A549 treated with AZD9567 at 1 μM for 4 hours (cell line): Measurements from ENCODE around the gene HNRNPA0. TPM values are rescaled to one million over a fixed set of nuclear protein-coding genes. Genes with fewer than 3 reads are reported as not detected.

ENCODE experiments used
- total RNA-seq: library from RNA; stranded (reverse); fragments of 200-300 nt; extraction: Qiagen RNA extraction; gene quantifications from 5 replicates; pipeline ENCODE4 v1.2.3, GENCODE V29; 2022; ENCODE audit not compliant: insufficient read depth

The HNRNPA0 gene
- total RNA-seq = 42.9 to 54.0 TPM (median 51.9 TPM) in 5 replicates

GRCh38 chr5:137754188-137754960 is at the start of gene HNRNPA0:
HNRNPA0 (minus strand) TSS chr5:137754363; CDS start chr5:137754066, 297 bp downstream.

DNA sequence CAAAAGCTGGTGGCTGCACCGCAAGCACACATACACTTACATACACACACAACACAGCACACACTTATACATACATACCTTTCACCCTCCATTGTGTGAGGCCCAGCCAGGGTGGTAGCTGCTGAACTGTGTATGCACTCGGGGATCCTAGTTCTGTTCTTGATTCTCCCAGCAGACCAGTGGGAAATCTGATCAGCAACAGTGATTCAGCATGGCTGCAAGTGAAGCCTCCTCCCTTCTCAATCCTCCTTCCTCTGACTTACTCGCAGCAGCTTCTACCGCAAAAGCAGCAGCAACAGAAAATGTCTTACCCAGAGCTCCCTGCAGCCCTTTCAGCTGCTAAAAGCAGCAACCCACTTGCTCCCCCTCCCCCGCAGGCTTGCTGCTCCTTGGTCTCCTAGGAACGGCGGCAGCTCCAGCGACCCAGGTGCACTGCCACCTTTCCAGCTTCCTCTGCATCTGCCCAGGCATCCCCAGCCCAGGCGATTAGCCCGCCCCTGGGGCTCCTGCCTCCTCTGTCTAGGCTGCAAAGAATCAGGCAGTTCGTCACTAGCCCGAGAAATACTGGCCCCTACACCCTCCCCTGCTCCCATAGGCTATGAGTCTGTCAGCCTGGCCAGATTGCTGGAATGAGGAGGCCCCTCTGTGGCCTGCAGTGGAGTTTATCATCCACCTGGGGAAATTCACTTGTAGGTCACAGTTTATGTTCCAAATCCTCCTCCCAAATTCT is 18.4 kb downstream of the HNRNPA0 start, which contains the start of gene KLHL3:
Gene KLHL3, minus strand, starts transcription at position 535 of the 730 bp plus-strand sequence. Its CDS starts 443 bp downstream, at position 92.

Other genes starting within 250 kb of the HNRNPA0 start
- gene KLHL3, start 18.3 kb downstream of the HNRNPA0 start, total RNA-seq = 0.14 to 0.62 TPM (median 0.24 TPM) in 5 replicates
- gene MYOT, start 113.5 kb upstream of the HNRNPA0 start, total RNA-seq = not detected in 5 replicates
- not detected in 5 replicates for gene PKD2L2, start 135.1 kb upstream of the HNRNPA0 start, total RNA-seq